KBM-7 (cell line): Measurements from ENCODE around the gene ARF3.

Experiments
- DNase-seq: peaks from one replicate; pipeline ENCODE4 v3.0.0-alpha.2; 2015
- in situ Hi-C: fragments of 300-500 bp; cut with MboI; formaldehyde crosslinking; loops from 2 replicates; pipeline ENCODE4 v1.14.3; 2020; ENCODE audit warnings: low sequenced_read_pairs, low pct_unique_long_range_greater_than_20kb, mixed read lengths

ARF3 gene

DNA sequence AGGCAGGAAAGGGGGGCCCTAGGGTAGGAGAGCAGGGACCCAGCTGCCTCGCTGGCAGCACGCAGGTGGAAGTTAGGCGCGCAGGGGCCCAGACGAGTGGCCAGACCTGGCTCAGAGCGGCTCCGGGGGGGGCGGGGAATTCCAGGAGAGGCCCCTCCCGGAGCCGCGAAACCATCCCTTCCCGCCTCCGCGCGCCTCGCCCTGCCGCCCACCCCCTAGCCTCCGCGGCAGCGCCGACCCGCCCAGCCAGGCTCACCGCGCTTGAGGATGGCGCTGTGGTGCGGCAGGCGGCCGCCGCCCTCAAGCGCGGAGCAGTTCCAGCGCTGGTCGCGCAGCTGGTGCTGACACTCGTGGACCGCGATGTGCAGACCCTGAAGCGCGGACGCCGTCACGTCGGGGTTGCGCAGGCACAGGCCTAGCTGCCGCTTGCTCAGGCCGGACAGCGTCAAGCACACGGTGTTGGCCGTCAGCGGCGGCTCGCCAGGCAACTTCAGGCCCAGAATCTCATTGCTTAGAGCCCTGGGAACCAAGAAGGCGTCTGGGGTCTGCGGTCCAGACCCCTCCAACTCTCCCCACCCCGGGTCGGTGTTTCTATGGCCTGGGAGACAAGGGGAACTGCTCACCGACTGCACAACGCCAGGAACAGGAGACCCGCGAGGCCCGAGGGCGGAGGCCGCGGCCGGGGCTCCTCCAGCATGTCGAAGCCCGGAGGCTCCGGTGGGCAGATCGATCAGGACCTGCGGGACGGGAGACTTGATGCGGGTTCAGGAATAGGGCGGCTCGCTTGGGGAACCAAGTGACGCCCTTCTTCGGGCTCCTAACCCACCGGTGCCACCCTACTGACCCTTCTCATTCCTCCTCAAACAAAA, 12.8 kb upstream of the ARF3 start:
- no peak for DNase-seq
- in situ Hi-C loops = no loop called here

DNA sequence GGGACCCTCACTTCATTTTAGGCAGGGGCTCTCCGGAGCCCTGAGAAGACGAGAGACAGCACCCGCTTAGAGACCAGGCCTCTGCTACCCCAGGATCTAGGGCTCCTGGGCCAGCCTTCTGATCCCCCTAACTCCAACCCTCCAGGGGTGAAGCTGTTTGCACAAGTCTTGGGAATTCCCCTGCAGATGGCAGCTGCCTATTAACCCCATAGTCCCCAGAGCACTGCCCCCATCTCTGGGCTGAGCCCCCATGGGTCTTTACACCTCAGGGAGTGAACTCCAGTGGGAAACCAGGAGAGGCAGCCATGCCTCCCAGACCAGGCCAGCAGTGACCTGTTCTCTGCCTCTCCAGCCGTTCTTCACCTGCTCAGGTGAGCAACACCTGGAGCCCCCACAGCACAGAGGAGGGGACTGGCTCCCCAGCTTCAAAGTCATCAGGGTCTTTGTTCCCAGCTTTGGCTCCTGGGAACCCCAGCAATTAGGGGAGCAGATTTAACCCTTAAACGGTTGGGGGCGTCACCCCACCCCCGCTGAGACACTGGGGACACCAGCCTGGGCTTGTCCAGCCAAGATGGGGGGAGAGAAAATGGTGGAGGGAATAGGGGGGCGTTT, 12.0 kb upstream of the ARF3 start:
- in situ Hi-C loops = no loop called here
- no peak for DNase-seq

- in situ Hi-C loops = no loop called here
These were observed 11.2 kb upstream of the ARF3 start for GRCh38 chr12:48968467-48968866.

DNA sequence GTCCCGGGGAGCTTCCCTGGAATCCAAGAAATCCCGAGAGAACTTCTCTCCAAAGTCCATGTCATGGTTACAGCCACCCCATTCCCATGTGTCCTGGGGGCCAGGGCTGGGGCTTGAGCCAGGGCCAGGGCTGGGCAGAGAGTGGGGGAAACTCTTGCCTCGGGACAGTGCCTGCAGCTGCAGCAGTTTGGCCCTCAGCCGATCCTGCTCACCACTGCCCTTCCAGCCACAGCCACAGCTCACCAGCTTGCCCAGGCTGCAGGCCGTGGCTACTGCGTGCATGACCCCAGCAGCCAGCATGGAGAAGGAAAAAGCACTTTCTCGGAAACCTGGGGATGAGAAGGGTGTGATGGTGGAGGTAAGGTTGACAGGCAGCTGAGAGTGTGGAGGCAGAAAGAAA, 10.7 kb upstream of the ARF3 start:
- in situ Hi-C loops = no loop called here
- no peak for DNase-seq

More at GRCh38 chr12:48968467-48968866, 11.2 kb upstream of the ARF3 start:
- DNase-seq = no peak

DNA sequence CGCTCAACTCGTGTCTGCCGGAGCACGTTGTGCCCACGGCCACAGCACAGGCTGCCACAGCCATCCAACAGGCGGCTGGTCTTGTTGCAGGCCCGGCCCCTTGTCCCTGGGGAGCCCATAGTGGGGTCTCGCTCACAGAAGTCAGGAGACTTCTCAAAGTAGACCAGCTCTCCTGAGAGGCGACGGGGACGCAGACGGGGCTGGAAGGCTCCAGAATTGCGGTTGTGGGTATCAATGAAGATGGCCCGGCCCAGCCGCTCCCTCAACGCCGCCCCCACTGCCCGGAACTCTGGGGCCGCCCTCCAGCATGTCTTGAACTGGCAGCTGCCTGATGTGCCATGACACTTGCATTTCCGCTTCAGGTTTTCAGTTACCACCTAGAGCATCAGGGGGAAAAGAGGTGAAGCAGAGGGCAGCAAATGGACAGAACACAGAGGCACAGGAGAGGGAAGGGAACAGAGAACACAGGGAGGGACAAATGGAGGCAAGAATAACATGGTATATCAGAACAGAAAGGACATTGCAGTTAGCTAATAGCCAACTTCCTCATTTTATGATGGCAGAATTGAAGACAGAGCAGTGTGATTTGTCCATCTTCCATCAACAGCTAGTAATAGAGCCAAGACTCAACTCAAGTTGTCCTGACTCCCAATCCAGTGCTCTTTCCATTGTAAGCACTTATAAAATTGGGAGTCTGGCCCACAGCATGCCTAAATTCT, 9.0 kb upstream of the ARF3 start:
- DNase-seq = no peak
- in situ Hi-C loops = no loop called here

DNA sequence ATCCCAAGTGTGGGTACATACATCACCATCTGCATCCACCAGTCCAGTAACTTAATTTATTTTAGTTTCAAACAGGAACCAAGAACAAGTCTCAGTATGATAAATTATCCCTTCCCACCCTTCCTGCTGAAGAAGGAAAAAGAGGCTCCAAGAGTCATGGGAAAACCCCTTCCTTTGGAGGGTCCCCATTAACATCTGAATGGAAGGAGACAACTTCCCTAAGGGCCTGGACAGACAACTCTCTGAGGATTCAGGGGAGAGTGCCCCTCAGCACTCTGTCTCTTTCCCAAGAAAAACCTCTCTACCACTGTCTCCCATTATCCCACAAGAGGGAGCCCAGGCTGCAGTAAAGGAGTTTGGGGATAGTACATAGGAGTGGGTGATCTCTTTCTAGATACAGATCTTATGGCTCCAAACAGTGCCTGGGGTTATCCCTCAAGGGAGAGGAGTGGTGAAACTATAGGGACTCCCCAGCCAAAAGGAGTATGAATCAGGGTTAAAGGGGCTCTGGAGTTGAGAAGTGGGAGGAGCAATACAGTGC, 8.1 kb upstream of the ARF3 start:
- no peak for DNase-seq
- in situ Hi-C loops = no loop called here

DNA sequence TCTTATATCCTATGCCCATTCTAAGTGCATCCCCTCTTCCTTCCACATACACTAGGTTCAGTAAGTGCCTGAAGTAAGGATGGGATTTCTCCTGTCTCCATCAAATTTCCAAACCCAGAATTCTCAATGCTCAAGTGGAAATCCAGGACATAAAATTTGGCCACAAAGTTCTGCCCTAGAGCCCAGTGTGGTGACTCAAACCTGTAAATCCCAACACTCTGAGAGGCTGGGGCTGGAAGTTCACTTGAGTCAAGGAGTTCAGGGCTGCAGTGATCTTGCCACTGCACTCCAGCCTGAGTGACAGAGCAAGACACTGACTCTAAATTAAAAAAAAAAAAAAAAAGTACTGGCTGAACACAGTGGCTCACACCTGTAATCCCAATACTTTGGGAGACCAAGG, 4.5 kb upstream of the ARF3 start:
- in situ Hi-C loops = no loop called here

DNA sequence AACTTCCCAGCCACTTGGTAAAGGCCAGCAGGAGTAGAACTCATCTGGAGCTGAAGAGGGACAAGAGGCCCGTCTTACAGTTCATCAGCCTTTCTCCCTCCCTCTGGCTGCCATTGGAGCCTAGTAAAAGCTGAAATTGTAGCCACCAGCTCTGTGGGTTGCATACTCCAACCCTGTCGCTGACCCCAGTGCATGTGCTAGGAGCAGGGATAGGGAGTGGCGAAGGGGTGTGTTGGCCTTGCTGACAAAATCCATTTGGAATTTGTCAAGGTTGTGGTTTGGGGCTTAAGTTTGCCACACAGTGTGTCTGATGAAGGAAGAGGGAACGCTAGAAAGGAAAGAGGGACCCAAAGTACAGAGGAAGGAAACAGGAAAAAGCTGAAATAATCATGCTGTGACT, 4.0 kb upstream of the ARF3 start:
- in situ Hi-C loops = no loop called here
- DNase-seq = no peak

More for the DNA sequence above, 4.5 kb upstream of the ARF3 start:
- no peak for DNase-seq

- in situ Hi-C loops = no loop called here
- no peak for DNase-seq
These were observed 3.5 kb upstream of the ARF3 start for GRCh38 chr12:48960834-48961233.

DNA sequence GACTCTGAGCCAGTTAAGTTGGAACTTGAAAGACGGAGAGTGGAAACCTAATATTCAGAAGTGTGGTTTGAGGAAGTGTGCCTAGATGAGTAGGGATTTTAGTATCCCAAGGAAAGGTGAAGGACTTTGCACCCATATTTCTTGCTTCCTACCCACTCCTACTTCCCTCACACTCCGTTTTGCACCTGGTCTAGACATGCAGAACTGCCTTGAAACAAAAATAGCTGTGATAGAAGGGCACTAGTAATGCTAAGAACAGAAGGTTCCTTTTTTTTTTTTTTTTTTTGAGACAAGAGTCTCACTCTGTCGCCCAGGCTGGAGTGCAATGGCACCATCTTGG, 732 bp upstream of the ARF3 start:
- in situ Hi-C loops = no loop called here
- DNase-seq = peak; percentile 53

DNA sequence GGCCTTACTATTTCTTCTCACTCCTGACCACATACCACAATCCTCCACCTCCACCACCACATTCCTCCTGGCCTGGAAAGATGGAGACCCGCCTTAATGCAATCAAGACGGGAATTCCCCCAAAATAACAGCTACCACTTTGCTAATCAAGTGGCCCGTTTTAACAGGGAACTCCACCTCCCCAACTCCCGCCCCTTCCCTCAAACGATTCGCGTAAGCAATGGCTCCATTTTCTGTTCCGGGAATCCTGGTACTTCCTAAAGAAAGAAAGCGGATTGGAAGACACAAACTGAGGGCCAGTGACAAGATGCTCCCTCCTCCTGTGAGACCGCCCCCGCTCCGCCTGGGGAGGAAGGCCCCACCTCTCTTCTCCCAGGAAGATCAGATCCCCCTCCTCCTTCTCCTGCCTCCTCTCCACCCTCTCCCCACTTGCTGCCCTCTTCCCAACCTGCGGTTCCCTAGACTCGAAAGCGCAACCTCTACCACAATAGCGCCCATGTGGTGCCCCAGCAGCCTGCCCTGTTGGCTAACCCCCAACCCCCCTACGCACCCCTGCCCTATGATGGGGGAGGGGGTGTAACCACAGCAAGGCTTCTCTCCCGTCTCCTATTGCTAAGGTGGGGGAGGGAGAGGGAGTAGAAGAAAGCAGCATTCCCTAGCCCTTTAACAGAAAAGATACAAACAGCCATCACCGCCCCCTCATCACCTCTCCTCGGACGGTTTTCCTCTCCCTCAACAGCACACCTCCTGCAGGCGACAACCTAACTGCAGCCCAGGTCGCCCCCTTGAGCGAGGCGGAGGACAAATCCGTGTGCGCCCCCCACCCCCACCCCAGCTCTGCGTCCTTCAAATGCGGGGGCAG, 777 bp downstream of the ARF3 start:
- in situ Hi-C loops = no loop called here
- peak; percentile 94 for DNase-seq

- in situ Hi-C loops = no loop called here
- DNase-seq = peak; percentile 91
These were observed 2.3 kb downstream of the ARF3 start for GRCh38 chr12:48954841-48955501.

DNA sequence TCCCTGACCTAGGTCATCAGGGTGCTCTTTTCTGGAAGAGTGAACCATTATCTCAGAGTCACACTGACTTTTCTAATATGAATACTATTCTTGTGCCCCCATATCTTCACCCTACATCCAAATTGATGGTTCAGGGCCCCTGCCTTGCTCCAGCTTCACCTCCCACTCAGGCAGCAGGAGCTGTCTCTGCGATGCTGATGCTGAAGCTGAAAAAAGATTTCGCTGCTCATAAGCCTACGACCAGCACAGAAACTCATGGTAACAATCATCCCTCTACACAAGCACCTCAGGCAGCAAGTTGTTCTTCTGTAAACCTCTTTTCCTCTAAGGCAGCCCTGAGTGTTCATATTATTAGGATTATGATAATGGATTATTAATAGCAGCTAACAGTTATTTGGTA, 3.2 kb downstream of the ARF3 start:
- DNase-seq = no peak
- in situ Hi-C loops = no loop called here

DNA sequence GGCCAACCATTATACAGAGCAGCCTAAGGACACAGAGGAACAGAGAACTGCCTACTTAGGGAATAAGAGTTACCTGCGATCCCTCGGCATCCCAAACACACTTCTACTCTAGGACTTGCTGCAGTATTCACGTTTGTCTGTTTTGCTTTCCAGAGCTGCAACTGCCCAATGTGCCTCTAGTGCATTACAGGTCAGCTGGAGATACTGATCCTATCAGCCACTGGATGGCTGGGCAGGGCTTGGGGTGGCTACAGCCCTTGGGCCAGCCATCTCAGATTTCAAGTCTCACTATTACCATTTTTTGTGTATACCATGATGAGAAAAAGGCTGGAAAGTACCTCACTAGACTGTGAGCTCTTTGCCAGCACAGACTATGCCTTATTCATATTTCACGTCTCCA, 4.6 kb downstream of the ARF3 start:
- in situ Hi-C loops = no loop called here
- DNase-seq = no peak

DNA sequence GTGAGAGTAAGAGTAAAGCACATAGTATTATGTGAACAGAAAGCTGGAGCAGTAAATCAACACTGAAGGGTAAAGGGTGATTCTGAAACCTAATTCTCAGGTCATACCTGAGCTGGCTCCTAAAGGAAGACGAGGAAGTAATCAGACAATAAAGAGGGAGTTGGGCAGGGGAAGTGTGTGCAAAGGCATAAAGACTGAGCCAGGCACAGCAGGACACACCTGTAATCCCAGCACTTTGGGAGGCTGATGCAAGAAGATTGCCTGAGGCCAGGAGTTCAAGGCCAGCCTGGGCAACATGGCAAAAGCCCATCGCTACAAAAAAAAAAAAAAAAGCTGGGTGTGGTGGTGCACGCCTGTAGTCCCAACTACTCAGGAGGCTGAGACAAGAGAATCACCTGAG, 9.6 kb downstream of the ARF3 start:
- in situ Hi-C loops = no loop called here
- no peak for DNase-seq

- in situ Hi-C loops = no loop called here
- no peak for DNase-seq
These were observed 10.3 kb downstream of the ARF3 start for GRCh38 chr12:48946943-48947342.

- in situ Hi-C loops = no loop called here
- DNase-seq = no peak
These were observed 11.1 kb downstream of the ARF3 start for GRCh38 chr12:48946205-48946604.

DNA sequence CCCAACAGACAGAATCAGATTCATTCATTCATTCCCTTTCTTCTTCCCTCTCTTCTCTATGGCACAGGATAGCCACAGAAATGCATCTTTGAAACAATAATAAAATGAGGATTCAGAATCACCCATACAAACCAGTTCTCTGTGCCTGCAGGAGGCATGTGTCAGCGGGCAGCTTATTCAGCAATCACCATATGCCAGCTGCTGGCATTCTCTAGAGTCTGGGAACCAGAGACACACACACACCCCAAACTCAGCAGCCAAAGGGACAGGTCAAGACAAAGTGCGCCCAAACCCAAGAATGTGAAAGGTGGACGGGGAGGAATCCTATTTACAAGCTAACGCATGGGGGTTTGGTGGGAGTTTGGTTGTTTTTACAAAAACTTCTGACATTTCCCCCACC, 14.1 kb downstream of the ARF3 start:
- in situ Hi-C loops = no loop called here

GRCh38 chr12:48940181-48940580, 17.1 kb downstream of the ARF3 start:
- in situ Hi-C loops = no loop called here
- DNase-seq = peak; percentile 82

More for the DNA sequence above, 14.1 kb downstream of the ARF3 start:
- no peak for DNase-seq
